NCI-H146 treated with DMSO at 0.1 percent for 48 hours (cell line): Measurements from ENCODE around the gene THPO.
A peak's percentile ranks its signal among the peaks of the same experiment; 100 is the strongest.

Experiments used
- DNase-seq: peaks from one replicate; lab custom pipeline; 2025; ENCODE audit not compliant: unreplicated experiment; lab: John Stamatoyannopoulos, UW

THPO gene

GRCh38 chr3:184377882-184378445, at the start of gene THPO:
TSS of gene THPO (minus strand) at chr3:184378207. CDS start at chr3:184376259, 1,948 bp downstream.
- no peak for DNase-seq

GRCh38 chr3:184426691-184427141, 48.7 kb upstream of the THPO start:
- no peak for DNase-seq

- DNase-seq = no peak
Observed at GRCh38 chr3:184423561-184423960, 45.6 kb upstream of the THPO start.

- no peak for DNase-seq
Observed at GRCh38 chr3:184419171-184419570, 41.2 kb upstream of the THPO start.

DNA sequence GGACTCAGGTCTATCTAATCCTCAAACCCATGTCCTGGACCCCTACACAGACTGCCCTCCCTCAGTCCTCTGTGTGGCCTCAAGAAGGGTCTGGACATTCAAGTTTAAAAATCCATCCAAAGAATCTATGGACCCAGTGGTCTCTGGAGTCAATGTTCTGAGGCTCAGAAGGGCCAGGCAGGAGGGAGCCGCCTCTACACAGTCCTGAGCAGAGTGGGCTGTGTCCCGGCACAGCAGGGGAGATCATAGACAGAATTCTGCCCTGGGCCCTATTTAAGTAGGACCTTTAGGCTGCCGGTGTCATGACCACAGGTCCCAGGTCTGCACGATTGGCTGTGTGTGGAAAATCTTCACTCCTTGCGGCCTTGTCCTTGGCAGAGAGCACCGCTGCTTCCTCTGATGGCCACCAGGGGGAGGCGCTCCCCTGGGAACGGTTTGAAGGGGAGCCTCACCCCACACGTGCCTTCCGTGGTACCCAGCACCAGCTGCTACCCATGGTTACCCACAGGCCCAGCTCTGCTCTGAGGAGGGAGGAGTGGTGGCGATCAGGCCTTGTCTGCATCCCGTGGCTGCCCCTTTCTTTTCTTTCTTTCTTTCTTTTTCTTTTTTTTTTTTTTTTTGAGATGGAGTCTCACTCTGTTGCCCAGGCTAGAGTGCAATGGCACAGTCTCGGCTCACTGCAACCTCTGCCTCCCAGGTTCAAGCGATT, 39.8 kb upstream of the THPO start:
- DNase-seq = peak; percentile 43

GRCh38 chr3:184415203-184415490, 37.1 kb upstream of the THPO start:
- DNase-seq = no peak

DNA sequence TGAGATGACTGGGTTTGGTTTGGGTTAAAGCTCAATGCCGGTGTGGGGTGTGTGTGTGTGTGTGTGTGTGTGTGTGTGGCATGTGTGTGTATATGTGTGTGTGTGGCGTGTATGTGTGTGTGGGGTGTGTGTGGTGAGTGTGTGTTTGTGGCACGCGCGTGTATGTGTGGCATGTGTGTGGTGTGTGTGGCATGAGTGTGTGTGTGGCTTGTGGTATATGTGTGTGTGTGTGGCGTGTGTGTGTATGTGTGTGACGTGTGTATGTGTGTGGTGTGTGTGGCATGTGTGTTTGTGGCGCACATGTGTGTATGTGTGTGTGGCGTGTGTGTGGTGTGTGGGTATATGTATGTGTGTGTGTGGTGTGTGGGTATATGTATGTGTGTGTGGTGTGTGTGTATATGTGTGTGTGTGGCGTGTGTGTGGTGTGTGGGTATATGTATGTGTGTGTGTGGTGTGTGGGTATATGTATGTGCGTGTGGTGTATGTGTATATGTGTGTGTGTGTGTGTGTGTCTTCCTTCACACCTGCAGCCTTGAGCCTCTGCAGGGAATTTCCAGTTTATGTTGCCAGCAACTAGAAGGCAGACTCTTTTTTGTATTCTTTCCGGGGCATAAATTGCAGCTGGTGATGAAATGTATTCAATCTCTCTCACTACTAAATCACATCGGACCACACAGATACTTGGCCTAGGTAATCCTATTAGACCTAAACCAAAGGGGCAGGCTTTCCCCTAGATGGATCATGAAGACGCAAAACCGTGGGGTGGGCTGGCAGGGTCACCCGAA, 36.6 kb upstream of the THPO start:
- DNase-seq = no peak

DNA sequence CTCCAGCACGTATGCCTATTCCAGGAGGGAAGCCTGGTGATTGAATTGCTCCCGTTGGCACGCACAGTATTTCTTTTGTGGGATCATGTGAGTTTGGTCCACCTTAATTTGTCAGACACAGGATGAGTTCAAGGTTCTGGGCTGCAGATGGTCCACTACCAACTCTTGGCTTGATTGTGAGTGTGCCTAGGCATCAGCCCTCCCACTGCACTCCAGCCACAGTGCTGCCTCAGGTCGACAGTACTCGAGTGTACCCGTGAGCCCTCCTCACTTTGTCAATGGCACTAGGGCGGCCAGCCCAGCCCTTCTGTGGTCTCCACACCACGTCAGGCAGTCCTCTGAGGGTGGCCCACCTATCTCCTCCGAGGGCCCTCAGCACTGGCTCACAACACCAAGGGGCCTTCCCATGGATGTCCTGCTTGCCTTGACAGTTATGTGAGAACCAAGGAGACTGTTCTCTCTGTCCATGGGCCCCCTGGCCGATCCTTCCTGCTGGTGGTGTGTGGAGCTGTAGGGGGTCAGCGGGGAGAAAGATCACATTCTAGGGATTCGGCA, 32.0 kb upstream of the THPO start:
- DNase-seq = no peak

- DNase-seq = no peak
Observed at GRCh38 chr3:184409331-184409926, 31.4 kb upstream of the THPO start.

DNA sequence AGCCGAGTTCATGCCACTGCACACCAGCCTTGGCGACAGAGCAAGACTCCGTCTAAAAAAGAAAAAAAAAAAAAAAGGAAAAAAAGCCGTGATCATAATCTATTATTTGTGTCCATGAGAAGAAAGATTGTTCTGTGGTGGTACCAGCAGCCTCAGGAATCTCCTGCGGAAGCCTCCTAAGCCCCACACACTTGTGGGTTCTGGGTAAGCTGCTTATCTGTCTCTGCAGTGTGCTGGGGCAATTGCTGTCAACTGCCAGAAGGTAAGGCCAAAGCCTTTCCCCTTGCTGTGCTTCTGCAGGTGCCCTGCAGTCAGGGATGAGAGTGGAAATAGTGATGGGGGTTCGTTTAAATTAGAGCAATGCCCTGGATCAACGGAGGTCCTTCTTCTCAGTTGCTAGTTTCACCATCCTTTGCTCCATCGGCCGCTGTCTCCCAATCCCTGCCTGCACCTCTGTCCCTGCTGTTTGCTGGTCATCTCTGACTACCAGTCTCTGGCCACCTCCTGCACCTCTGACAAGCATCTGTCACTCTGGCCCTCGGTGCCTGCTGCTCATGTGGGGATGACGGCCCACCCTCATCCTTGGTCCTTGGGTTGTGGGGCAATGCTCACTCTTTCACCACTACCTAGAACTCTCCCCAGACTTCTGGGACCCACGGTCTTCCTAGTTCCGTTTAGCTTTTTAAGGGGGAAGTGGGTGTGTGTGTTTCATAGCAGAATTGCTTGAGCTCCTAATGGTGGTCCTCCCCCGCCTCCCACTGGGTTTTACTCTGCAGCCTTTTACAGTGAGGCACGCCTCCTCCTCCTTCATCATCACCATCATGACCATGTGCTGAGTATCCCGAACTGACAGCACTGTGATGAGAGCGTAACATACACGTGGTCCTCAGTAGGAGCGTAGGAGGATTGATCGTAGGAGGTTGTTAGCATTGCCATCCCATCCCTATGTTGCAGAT, 27.3 kb upstream of the THPO start:
- no peak for DNase-seq

GRCh38 chr3:184399410-184399809, 21.4 kb upstream of the THPO start:
- DNase-seq = no peak

DNA sequence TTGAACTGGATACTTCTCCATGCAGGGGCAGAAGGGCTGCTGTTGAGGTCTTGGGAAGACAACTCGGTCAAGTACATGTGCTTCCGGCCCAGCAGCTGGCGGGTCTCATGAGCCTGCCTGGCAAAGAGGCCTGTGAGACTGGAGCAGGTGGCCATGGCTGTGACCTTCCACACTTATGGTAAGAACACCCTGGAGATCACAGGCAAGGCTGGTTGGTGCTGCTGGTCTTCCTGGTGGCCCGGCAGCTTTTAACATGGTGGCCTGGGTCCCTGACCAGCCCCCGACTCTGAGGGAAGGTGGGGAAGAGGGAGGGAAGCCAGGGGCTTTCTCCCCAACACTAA, 17.3 kb upstream of the THPO start:
- no peak for DNase-seq

DNA sequence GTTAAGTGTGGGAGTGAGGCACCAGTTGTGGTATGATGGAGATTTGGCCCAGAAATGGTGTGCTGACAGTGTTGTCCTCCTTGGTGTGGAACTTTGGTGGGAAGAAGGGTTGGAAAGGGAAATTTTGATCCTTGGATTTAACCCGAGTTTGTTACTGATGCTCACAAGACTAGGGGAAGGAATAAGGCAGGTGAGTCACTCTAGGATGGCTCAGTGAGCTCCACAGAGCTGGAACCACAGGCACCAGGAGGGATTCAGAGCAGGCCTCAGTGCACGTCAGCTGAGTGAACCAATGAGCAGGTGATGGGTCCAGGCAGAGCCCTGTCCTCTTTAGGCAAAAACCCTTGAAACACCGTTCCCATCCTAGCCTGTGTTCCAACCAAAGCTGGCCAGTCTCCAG, 13.3 kb upstream of the THPO start:
- no peak for DNase-seq

- DNase-seq = no peak
Observed at GRCh38 chr3:184389935-184390528, 12.0 kb upstream of the THPO start.

DNA sequence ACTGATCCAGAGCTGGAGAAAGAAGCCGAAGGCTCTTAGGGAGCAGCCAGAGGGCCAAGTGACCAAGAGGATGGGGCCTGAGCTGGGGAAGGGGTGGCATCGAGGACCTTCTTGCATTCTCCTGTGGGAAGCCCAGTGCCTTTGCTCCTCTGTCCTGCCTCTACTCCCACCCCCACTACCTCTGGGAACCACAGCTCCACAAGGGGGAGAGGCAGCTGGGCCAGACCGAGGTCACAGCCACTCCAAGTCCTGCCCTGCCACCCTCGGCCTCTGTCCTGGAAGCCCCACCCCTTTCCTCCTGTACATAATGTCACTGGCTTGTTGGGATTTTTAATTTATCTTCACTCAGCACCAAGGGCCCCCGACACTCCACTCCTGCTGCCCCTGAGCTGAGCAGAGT, 11.4 kb upstream of the THPO start:
- no peak for DNase-seq

GRCh38 chr3:184388936-184389230, 10.9 kb upstream of the THPO start:
- no peak for DNase-seq

DNA sequence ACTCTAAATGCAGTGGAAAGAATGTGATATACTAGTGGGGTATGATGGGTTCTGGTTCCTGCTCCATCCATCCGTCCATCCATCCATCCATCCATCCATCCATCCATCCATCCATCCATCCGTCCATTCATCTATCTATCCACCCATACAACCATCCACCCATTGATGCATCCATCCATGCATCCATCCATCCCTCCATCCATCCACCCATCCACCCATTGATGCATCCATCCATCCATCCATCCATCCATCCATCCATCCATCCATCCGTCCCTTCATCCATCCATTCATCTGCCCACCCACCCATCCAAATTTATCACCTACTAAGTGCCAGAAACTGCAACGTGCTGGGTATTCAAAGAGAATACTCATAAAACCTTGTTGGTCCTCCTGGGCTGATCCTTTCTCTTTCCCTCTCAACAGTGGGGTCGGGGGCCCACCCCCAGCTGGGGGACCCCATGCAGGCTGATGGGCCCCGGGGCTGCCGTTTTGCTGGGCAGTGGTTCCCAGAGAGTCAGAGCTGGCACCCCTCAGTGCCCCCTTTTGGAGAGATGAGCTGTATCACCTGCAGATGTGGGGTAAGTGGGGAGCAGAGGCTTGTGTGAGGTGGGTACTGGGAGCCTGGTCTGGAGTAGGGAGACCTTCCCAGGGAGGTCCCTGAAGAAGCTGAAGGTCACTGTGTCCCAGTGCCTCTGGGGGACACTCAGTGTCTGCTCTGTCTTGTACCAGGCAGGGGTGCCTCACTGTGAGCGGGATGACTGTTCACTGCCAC, 10.3 kb upstream of the THPO start:
- no peak for DNase-seq

GRCh38 chr3:184387174-184387714, 9.2 kb upstream of the THPO start:
- DNase-seq = no peak

DNA sequence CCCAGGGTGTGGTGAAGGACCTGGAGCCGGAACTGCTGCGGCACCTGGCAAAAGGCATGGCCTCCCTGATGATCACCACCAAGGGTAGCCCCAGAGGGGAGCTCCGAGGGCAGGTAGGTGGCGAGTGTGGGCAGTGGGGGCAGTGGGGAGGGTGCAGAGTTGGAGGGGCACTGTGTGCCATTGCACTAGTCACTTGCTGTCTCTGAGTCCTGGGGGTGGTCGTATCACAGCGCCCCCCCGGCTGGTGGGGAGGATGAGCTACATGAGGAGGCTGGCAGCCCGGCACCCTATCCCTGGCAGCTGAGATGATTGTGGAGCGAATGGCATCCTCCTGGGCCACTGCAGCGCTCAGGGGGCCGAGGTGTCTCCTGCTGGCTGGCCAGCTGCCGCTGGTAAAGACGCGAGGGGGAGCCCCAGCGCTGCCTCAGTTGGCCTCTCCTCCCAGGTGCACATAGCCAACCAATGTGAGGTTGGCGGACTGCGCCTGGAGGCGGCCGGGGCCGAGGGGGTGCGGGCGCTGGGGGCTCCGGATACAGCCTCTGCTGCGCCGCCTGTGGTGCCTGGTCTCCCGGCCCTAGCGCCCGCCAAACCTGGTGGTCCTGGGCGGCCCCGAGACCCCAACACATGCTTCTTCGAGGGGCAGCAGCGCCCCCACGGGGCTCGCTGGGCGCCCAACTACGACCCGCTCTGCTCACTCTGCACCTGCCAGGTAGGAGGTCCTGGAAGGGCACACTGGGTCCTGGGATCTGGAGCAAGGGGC, 8.2 kb upstream of the THPO start:
- no peak for DNase-seq
